Measurements from ENCODE around the gene CPNE8.

CPNE8 gene

DNA sequence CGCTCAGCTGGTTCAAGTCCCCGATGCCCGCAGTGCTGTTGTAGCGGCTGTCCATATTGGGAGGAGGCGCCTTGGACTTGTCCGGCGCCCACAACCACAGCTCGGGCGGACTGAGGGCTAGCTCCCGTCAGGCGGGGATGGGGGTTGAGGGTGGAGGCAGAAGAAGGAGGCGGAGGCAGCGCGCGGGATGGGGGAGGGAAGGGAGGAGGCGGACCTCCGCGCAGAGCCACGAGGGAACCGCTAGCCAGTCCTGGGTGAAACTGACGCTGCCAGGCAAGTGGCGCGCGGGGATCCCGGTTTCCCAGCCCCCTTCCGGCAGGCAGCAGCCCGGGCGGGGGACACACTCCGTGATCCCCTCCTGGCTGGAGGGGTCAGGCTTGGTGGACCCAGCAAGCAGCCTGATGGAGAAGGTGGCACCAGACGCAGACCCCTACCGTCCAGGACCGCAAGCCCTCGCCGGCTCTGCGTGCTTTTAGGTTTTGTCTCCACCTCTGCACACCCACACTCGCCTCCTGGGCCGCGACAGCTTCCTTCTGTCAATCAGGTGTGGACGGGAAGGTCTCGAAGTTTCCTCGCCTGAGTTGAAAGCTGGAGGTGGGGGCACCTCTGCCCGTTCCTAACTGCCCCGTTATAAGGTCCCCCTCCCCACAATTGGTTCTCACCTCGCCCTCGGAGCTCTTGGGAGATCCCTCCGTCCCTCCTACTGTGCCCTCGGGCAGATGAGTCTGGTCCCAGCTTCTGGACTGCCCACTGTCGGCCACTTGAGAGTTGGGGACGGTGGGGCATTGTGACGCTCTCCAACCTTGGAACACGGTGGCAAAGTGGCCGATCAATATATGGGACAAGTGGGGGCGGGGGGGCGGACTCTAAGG lies at the start of gene CPNE8:
Gene CPNE8, minus strand, starts transcription at position 112 of the 872 bp plus-strand sequence. Its CDS starts 57 bp downstream, at position 55.
- peak; percentile 49 to 50 for ATAC-seq

DNA sequence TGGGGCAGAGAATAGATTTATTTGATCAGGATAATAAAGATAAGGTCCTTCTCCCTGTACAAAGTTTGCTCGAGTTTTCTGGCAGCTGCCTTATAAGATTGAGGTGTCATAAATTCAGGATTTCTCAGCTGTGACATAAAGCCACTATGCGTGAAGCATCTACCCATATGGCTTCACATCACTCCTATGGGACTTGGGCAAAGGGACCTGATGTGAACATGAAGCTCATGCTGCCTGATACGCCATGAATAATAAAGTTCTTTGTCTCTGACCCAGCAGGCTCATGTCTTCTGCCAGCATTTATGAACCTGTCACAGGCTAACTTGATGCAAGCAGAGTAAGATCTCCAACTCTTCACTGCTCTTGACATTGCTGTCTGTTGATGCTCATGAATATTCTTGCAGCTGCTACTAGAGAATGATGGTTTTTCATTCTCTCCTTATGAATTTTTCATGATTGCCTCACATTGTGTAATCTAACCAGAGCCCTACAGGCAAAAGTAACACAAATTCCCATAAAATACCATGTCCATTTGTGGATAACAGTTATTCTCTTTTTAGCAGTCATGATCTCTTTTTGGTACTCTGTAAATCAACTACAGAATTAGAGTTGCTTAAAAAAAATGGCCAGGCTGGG lies 49.0 kb upstream of the CPNE8 start:
- ATAC-seq = no peak

GRCh38 chr12:38949363-38949762 lies 44.0 kb upstream of the CPNE8 start:
- no peak for ATAC-seq

DNA sequence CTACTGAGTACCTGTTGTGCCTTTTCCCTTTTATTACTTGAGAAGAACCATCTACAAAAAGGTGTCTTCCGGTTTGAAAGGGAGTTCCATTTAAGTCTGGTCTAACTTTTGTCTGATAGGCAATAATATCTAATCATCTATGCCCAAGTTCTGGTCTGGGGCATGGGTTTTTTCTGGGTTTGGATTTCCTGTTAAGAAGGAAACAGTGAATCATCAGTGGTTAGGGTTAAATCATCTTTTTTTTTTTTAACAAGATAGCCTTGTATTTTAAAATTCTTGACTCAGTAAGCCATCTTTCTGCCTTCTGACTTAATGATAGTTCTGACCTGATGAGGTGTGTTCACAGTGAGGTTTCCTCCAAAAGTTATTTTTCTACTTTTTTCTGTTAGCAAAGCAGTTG lies 29.3 kb upstream of the CPNE8 start:
- ATAC-seq = no peak

- no peak for ATAC-seq
Observed at GRCh38 chr12:38934078-38934584, 28.7 kb upstream of the CPNE8 start.

DNA sequence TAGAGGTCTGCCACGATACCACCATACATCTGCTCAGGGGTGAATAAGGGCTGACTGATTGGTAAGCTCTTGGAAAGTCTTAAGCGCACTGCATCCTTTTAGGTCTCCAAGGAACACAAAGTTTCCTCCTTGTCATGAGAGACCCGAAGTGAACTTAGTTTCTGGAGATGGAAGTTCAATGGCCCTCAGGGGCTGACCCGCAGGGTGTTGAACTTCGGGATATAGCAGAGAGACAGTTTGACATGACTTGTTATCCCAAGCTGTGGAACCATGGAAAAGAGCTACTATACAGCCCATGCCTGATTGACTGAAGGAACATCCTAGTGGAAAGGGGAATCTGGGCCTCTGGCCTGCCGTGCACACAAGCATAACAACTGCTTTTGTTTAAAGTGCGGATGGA lies 26.9 kb upstream of the CPNE8 start:
- ATAC-seq = no peak

- no peak for ATAC-seq
Observed at GRCh38 chr12:38931461-38931860, 26.1 kb upstream of the CPNE8 start.

GRCh38 chr12:38930990-38931389 lies 25.6 kb upstream of the CPNE8 start:
- ATAC-seq = no peak

GRCh38 chr12:38926501-38926900 lies 21.1 kb upstream of the CPNE8 start:
- ATAC-seq = no peak

- ATAC-seq = peak; percentile 60 to 67
Observed at GRCh38 chr12:38921025-38921677, 15.8 kb upstream of the CPNE8 start.

GRCh38 chr12:38919191-38919590 lies 13.8 kb upstream of the CPNE8 start:
- no peak for ATAC-seq

DNA sequence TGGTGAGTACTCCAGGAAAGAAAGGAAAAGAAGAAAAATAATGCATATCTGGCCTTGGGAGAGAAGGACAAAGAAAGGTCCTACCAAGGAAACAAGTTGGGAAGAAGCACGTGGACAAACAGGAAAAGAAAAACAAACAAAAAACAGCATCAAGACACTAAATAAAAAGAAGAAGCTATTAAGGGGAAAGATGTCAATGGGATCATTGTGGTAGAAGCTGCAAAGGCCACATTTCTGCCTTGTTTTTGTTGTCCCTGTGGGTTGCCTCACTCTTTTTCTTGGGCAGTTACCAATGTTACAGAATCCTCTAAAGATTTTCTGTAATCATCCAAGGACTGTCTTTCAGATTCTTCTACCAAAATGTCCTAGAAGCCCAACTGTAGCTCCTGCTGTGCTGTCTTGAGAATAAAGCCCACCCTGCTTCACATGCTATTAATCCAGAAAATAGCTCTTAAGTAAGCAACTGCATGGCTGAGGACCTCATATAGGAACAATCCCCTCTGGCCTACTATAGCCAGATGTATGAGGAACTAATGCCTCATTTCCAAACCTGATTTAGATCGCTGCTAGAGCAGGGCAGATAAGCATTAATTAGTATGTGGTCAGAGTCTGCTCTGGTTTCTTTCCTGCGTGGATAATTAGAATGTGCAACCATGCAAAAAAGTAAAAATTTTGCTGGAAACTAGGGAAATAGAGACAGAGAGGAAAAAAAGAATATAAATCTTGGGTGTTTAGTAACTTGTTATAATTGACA lies 10.2 kb upstream of the CPNE8 start:
- no peak for ATAC-seq

- no peak for ATAC-seq
Observed at GRCh38 chr12:38912116-38912515, 6.7 kb upstream of the CPNE8 start.

- no peak for ATAC-seq
Observed at GRCh38 chr12:38911611-38912010, 6.2 kb upstream of the CPNE8 start.

DNA sequence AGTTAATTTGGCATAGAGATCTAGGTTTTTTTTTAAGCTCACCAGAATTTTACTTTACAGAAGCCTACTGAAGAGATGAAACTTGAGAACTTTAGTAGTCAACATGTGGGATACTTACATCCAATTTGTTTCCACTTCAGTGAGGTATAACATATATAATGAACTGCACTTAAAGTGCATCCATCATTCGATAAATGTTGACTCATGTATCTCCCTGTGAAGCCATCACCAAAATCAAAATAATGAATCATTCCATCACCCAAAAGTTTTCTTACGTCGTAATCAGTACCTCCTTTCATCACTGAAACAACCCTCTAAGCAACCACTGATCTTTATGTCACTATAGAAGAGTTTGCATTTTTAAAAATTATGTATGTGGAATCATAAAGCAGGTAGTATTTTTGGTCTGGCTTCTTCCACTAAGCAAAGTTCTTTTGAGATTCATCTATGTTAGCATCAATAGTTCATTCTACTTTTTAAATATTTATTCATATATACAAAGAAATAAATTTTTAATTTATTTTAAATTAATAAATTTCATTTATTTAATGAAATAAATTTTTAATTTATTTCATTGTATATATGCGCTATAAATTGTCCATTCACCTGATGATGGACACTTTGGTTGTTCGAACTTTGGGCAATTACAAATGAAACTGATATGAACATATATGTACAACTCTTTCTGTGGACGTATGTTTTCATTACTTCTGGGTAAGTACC lies 2.0 kb upstream of the CPNE8 start:
- ATAC-seq = peak in 1 of 2 donors; percentile 9

- peak; percentile 73 to 79 for ATAC-seq
Observed at GRCh38 chr12:38906482-38907200, 1.2 kb upstream of the CPNE8 start.

GRCh38 chr12:38904537-38905479 lies 583 bp downstream of the CPNE8 start:
- peak; percentile 49 to 54 for ATAC-seq

- ATAC-seq = no peak
Observed at GRCh38 chr12:38903596-38903995, 1.8 kb downstream of the CPNE8 start.

- no peak for ATAC-seq
Observed at GRCh38 chr12:38898001-38898684, 7.2 kb downstream of the CPNE8 start.
